A549 (cell line): ENCODE measurements around the gene DSG1.

Experiments
- CBX2 ChIP-seq: fragments of 200-600 bp; sonication (generic); IDR thresholded peaks from 2 replicates; pipeline ENCODE4 v1.6.1; 2016; ENCODE audit warnings: low read depth, mild to moderate bottlenecking, borderline replicate concordance
- CHD4 ChIP-seq: fragments of 200-600 bp; sonication (generic); IDR thresholded peaks from 2 replicates; pipeline ENCODE4 v1.6.1; 2016; ENCODE audit warnings: antibody characterized with exemption, mild to moderate bottlenecking, borderline replicate concordance
- CTCF ChIP-seq: fragments of >200 bp; sonication (Bioruptor Twin); formaldehyde crosslinking; IDR thresholded peaks from 3 replicates; pipeline ENCODE4 v1.5.1; 2016
- EP300 ChIP-seq, 2 experiments: fragments of >200 bp; sonication (Bioruptor Twin); formaldehyde crosslinking; IDR thresholded peaks; 2 replicates in 1 of 2; 3 replicates in 1 of 2; pipeline ENCODE4 v1.6.1; 2016 to 2017
- HMGXB4 ChIP-seq: fragments of 250-450 bp; sonication (Bioruptor Pico); IDR thresholded peaks from 2 replicates; pipeline ENCODE4 v1.5.0; 2021; ENCODE audit warnings: mild to moderate bottlenecking, moderate library complexity, borderline replicate concordance
- JUNB ChIP-seq: fragments of >200 bp; sonication (Bioruptor Twin); formaldehyde crosslinking; IDR thresholded peaks from 2 replicates; pipeline ENCODE4 v1.6.1; 2016
- POLR2A ChIP-seq: IDR thresholded peaks from 2 replicates; pipeline ENCODE4 v1.6.1; 2012; ENCODE audit warnings: mild to moderate bottlenecking, low read length
- RCOR1 ChIP-seq: fragments of 150-350 bp; IDR thresholded peaks from 2 replicates; pipeline ENCODE4 v1.6.1; 2014; ENCODE audit warnings: antibody characterized with exemption, low read length, low read depth
- SMC3 ChIP-seq: fragments of >200 bp; sonication (Bioruptor Twin); formaldehyde crosslinking; IDR thresholded peaks from 3 replicates; pipeline ENCODE4 v1.6.1; 2018; ENCODE audit warnings: inconsistent platforms
- TF ChIP-seq, protein P1 (sequence below): IDR thresholded peaks from 2 replicates; pipeline ENCODE4 v1.6.1; 2012

DNA sequence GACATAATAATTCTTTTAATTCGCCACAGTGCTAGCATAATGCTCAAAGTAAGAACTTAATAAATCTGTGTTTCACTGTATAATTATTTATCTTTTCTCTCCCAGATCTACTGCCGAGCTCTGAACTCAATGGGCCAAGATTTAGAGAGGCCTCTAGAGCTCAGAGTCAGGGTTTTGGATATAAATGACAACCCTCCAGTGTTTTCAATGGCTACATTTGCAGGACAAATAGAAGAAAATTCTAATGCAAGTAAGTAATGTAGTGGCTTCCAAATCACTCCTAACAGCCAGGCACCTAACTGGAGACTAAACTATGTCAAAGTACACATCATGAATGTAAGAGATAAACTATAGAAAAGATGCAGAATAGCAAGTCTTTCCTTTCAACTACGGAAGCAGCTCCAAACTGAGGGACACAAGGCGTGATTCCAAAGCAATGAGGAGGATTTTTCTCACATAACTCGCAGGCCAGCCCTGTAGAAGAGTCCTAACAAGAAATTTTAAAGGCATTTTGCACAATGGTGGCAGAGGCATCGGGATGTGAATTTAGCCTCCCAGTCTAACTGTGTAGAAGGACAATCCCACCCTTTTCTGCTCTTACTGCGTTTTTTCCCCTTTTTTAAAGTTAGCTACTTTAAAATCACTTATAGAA is 12.0 kb downstream of the DSG1 start:
- no peak for TF ChIP-seq POLR2A
- TF ChIP-seq CTCF: no peak
- TF ChIP-seq JUNB: no peak
- no peak for TF ChIP-seq CHD4
- TF ChIP-seq HMGXB4: no peak
- TF ChIP-seq, protein P1, sequence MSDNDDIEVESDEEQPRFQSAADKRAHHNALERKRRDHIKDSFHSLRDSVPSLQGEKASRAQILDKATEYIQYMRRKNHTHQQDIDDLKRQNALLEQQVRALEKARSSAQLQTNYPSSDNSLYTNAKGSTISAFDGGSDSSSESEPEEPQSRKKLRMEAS: no peak
- TF ChIP-seq SMC3: no peak
- no peak for TF ChIP-seq RCOR1
- no peak for TF ChIP-seq EP300 (IDR thresholded peaks at IDR 0.05)
- TF ChIP-seq CBX2: no peak
